ENCODE measurements around the gene ZNF414.

- TF ChIP-seq, protein P1, sequence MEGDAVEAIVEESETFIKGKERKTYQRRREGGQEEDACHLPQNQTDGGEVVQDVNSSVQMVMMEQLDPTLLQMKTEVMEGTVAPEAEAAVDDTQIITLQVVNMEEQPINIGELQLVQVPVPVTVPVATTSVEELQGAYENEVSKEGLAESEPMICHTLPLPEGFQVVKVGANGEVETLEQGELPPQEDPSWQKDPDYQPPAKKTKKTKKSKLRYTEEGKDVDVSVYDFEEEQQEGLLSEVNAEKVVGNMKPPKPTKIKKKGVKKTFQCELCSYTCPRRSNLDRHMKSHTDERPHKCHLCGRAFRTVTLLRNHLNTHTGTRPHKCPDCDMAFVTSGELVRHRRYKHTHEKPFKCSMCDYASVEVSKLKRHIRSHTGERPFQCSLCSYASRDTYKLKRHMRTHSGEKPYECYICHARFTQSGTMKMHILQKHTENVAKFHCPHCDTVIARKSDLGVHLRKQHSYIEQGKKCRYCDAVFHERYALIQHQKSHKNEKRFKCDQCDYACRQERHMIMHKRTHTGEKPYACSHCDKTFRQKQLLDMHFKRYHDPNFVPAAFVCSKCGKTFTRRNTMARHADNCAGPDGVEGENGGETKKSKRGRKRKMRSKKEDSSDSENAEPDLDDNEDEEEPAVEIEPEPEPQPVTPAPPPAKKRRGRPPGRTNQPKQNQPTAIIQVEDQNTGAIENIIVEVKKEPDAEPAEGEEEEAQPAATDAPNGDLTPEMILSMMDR (conservative IDR thresholded peaks at IDR 0.05) = no peak
- no peak for TF ChIP-seq EZH2 (IDR thresholded peaks at IDR 0.05; ENCODE audit: low read depth)
These were observed 1.4 kb upstream of the ZNF414 start for GRCh38 chr19:8515317-8515716.
